Activated naive CD4-positive, alpha-beta T cell treated with anti-CD3 and anti-CD28 coated beads, Interleukin-2, amount 10 ng/mL, durations not matched to agents 7 days and 5 days (primary cell): Measurements from ENCODE around the gene AP5B1.

Experiments used
- CTCF ChIA-PET: fragments of 350-600 bp; sonication (Branson Sonifier 250); formaldehyde crosslinking; loops from one replicate; lab custom pipeline; 2021; ENCODE audit warnings: antibody characterized with exemption; lab: Charles Lee
- DNase-seq: peaks from one replicate; pipeline ENCODE4 v3.0.0-alpha.2; 2020
- H3K27ac Mint-ChIP-seq: one replicate; pipeline ENCODE4 v1.8.0; 2021; ENCODE audit warnings: mild to moderate bottlenecking, moderate library complexity, mixed read lengths
- H3K27me3 Mint-ChIP-seq: one replicate; pipeline ENCODE4 v1.8.0; 2021; ENCODE audit warnings: mild to moderate bottlenecking, mixed read lengths
- H3K36me3 Mint-ChIP-seq: one replicate; pipeline ENCODE4 v1.8.0; 2021; ENCODE audit warnings: mixed read lengths
- H3K4me1 Mint-ChIP-seq: one replicate; pipeline ENCODE4 v1.8.0; 2021; ENCODE audit warnings: mixed read lengths
- H3K4me3 Mint-ChIP-seq: one replicate; pipeline ENCODE4 v1.8.0; 2021; ENCODE audit warnings: mild to moderate bottlenecking, moderate library complexity, mixed read lengths
- H3K9me3 Mint-ChIP-seq: one replicate; pipeline ENCODE4 v1.8.0; 2021; ENCODE audit warnings: mixed read lengths

Gene AP5B1

DNA sequence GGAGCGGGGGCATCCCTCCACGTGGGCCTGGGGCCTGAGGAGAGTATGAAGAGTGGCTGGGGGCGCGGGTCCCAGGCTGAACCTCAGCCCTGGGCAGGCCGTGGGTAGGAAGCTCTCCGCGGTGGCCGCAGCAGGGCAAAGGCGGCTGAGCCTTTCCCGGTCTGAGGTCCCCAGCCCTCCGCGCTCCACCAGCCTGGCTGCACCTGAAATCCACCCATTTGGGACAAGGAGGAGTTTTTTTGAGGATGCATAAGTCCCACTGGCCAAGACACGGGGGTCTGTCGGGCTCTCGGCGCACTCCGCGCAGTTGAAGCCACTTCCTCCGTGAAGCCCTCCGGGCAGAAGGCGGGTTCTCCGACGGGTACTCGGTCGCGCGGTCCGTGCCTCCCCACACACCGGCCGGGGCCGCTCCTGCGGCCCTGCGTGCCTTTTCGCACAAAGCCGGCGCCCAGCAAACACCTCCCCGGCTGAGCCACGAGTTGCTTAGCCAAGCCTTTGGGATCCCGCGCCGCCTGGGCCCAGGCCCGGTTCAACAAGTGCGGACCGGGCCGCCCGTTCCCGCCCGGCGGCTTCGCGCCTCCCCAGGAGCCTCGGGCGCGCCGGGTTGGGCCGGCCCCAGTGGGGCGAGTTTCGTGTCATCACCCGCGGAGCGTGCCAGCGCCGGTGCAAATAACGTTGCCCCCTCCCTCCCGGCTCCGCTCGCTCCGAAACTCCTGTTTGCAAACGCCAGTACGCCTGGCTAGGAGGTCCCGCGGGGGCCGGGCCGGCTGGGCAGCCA, 5.4 kb upstream of the AP5B1 start:
- peak overlapping the region; percentile 27 for H3K4me3 Mint-ChIP-seq
- DNase-seq = no peak
- CTCF ChIA-PET = no interaction called here

DNA sequence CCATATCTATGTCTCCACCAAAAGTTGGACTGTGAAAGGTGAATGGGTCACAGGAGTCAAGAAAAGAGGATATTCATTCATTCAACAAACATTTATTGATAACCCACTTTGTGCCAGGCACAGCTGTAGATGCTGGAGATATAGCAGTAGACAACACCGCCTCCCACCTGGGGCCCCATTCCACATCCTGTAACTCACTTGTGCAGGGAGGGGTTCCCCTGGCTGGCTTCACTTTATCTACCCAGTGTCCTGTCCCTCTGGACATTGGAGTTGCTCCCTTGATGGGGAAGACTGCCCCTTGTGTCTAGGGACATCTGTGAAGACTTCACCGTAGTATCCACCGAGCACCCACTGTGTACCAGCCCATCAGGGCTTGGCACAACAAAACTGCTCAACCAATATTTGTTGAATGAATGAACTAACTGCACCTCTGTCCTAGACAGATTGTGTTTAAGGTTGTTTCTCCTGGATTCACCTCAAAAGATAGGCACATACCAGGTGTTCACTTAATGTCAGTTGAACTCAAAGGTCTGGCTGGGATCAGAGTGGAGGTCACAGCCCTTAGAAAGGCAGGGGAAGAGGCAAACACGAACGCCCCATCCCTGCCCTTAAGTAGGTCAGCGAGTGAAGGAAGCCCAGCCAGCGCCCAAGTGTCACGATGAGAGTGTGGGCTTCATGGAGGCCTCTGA, 4.7 kb upstream of the AP5B1 start:
- H3K9me3 Mint-ChIP-seq = no peaks in the 10 kb centered on the region
- H3K36me3 Mint-ChIP-seq = peaks cover 2% of the 10 kb centered on the region
- DNase-seq = peak; percentile 39
- H3K27ac Mint-ChIP-seq = no peak overlapping the region
- CTCF ChIA-PET = interaction anchor here (1.1 to 3.1 kb wide), 2 partner anchors 10 to 32 kb away, joined by 6 to 15 read pairs; no protein-coding TSS in a partner anchor
- H3K4me3 Mint-ChIP-seq = peak overlapping the region; percentile 27
- peaks cover 44% of the 10 kb centered on the region for H3K4me1 Mint-ChIP-seq
- H3K27me3 Mint-ChIP-seq = peaks cover 90% of the 10 kb centered on the region

More for the DNA sequence above, 5.4 kb upstream of the AP5B1 start:
- Mint-ChIP-seq H3K27ac (no peak overlapping the region), H3K9me3 (no peaks in the 10 kb centered on the region), H3K4me1 (peaks cover 51% of the 10 kb centered on the region), H3K36me3 (peaks cover 2% of the 10 kb centered on the region), H3K27me3 (peaks cover 97% of the 10 kb centered on the region)

DNA sequence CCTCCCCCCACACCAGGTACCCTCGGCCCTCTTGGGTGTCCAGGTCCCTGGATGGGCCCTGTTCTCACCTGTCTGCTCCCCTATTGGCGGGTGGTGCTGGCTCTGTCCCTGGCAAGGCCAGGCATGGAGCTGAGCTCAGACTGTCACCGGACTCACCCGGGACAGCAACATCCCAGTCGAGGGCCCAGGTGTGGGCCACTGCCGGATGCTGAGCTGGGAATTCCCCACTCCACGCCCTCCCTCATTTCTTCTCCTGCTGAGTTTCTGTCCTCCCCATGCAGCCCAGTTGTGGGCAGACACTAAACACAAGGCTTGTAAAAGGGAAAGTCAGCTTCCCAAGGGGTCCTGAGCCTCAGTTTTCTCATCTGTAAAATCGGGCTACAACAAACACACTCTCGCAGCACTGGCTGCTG, 2.0 kb upstream of the AP5B1 start:
- Mint-ChIP-seq H3K27me3 (peaks cover 63% of the 10 kb centered on the region), H3K36me3 (peaks cover 9% of the 10 kb centered on the region), H3K9me3 (no peaks in the 10 kb centered on the region), H3K4me3 (no peak overlapping the region), H3K4me1 (peaks cover 37% of the 10 kb centered on the region), H3K27ac (no peak overlapping the region)
- no peak for DNase-seq
- CTCF ChIA-PET = interaction anchor here (1.0 to 3.1 kb wide), 4 partner anchors 12 to 71 kb away, joined by 3 to 15 read pairs (median 4); partner anchors contain the start of gene KAT5

DNA sequence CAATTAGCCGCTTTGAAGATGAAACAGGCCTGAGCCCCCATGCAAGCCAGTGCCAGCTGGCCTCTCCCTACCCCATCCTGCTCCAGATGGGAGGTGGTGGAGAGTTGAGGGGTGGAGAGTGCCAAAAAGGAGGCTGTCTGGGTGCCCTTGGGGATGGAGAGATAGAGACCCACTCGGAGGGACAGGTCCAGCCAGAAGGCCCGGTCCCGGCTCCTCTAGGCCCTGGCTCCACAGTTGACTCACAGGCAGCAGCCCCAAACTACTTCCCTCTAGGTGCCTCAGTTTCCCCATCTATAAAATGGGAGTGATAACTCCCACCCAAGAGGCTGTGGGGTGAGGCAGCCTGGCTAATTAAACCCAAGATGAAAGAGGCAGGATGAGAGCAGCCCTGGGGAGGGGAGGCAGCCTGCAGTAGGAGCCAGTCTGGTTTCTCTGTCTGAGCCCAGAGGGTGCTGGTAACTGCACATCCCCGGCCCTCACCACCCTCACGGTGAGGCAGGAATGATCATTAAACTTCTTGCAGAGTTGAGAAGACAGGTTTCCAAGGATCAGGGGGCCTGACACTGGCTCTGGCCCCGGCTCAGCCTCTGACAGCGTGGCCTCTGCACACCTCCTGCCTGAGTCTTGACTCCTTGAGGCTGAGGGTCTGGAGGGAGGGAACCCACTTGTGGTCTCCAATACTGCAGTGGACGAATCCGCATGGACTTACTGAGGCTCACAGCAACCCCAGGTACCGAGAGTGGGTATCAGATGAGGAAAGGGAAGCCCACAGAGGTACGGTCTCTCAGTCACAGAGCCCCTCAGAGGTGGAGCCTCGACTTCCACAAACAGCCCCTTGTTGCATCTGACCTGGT, 1.4 kb upstream of the AP5B1 start:
- Mint-ChIP-seq H3K9me3 (no peaks in the 10 kb centered on the region), H3K4me3 (no peak overlapping the region), H3K36me3 (peaks cover 9% of the 10 kb centered on the region), H3K4me1 (peaks cover 35% of the 10 kb centered on the region), H3K27me3 (peaks cover 57% of the 10 kb centered on the region), H3K27ac (peak overlapping the region; percentile 42)
- DNase-seq = no peak
- CTCF ChIA-PET = interaction anchor here (1.4 to 9.6 kb wide), 6 partner anchors 9 to 71 kb away, joined by 4 to 128 read pairs (median 22); partner anchors contain the start of gene KAT5

DNA sequence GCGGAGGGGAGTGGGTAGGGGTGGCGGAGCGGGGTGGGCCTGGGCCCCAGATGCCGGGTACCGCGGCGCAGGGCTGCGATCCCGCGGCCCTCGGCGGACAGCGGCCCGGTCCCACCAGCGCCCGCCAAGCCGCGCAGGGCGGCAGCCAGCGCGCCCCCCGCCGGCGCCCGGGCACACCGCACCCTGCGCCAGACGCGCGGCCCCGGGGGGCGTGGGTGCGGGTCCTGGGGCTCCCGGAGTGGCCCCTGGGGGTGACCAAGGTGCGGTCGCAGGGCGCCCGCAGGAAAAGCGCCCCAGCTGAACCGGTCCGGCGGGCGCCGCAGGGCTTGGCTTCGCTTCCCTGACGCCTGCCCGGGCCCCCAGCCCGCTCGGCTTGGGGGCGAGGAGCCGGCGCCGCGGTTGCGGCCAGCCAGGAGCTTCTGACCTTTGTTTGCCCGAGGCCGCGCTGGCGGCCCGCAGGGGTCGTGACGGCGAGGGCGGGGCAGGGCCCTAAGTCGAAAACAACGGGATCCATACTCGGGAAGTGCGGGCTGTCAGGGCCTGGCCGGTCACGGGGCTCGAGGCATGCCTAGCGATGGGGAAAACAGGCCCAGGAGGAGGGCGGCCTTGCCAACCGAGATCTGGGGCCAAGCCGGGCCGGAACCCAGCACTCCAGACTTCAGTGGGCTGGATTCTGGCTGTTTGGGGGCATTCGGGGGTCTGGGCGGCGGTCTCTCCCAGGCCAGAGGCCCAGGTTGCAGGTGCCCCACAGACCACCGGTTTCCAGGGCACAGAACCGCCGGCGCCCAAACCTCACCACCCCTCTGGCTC, 581 bp upstream of the AP5B1 start:
- Mint-ChIP-seq H3K27ac (no peak overlapping the region), H3K4me3 (peak overlapping the region; percentile 41), H3K27me3 (peaks cover 49% of the 10 kb centered on the region), H3K36me3 (peaks cover 14% of the 10 kb centered on the region), H3K4me1 (peaks cover 32% of the 10 kb centered on the region), H3K9me3 (no peaks in the 10 kb centered on the region)
- no peak for DNase-seq
- CTCF ChIA-PET = interaction anchor here (1.2 to 9.6 kb wide), 9 partner anchors 10 to 109 kb away, joined by 3 to 128 read pairs (median 11); partner anchors contain the start of gene CCDC85B

DNA sequence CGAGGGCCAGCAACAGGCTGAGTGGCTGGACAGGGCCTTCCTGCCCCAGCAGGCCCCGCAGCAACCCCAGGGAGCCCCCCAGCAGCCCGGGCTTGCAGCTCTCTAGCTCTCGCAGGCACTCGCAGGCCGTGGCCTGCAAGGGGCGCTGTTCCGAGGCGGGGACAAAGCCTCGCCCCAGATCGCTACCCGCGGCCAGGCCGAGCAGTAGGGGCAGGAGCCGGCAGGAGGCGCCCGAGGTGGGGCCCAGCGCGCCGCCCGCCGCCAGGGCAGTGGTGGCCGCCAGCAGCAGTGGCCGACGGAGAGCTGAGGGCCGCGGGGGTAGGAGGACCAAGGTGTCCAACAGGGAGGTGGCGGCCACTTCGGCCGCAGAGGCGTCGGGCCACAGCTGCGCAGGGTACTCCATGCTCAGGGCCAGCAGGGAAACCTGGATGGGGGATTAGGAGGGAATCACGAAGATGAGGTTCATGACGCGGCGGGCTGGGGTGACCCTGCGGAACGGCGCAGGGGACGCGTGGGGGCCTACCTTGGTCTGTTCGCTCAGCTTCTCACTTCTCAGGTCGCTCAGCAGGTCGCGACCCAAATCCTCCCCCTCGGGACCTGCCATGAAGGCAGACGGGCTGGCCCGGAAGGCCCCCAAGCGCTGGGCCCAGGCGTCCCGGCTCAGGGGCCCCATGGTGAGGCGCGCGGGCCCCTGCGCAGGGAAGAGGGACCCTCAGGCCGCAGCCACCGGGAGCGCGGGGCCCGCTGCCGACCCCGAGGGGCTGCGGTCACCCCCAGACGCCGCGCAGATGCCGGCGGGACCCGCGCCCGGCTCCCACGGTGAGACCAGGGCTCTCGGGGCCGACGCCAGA, 632 bp downstream of the AP5B1 start:
- peaks cover 22% of the 10 kb centered on the region for H3K4me1 Mint-ChIP-seq
- peak overlapping the region; percentile 89 for H3K4me3 Mint-ChIP-seq
- H3K27me3 Mint-ChIP-seq = peaks cover 36% of the 10 kb centered on the region
- CTCF ChIA-PET = interaction anchor here (0.5 to 9.6 kb wide), 39 partner anchors 9 to 384 kb away, joined by 3 to 128 read pairs (median 5); partner anchors contain the start of genes CCDC85B, FIBP, KAT5 and RELA
- DNase-seq = peak; percentile 90
- no peaks in the 10 kb centered on the region for H3K9me3 Mint-ChIP-seq
- peak overlapping the region; percentile 85 for H3K27ac Mint-ChIP-seq
- H3K36me3 Mint-ChIP-seq = peaks cover 13% of the 10 kb centered on the region

DNA sequence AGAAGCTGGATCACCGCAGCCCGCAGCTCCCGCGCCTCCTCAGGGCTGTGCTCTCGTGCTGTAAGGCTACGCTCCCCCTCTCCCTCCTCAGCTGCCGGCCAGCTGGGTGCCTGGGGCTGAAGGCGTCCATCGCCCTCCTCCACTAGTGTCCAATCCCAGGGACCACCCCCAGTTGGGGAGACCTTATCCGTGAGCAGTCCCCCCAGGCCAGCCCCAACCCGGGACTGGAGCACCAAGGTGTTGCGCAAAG, 1.2 kb downstream of the AP5B1 start:
- DNase-seq = no peak
- Mint-ChIP-seq H3K27ac (no peak overlapping the region), H3K4me3 (peak overlapping the region; percentile 89), H3K36me3 (peaks cover 13% of the 10 kb centered on the region), H3K4me1 (peaks cover 18% of the 10 kb centered on the region), H3K27me3 (peaks cover 31% of the 10 kb centered on the region), H3K9me3 (no peaks in the 10 kb centered on the region)
- CTCF ChIA-PET = interaction anchor here (0.5 to 9.6 kb wide), 37 partner anchors 9 to 384 kb away, joined by 3 to 128 read pairs (median 5); partner anchors contain the start of genes CCDC85B, FIBP, KAT5 and RELA

DNA sequence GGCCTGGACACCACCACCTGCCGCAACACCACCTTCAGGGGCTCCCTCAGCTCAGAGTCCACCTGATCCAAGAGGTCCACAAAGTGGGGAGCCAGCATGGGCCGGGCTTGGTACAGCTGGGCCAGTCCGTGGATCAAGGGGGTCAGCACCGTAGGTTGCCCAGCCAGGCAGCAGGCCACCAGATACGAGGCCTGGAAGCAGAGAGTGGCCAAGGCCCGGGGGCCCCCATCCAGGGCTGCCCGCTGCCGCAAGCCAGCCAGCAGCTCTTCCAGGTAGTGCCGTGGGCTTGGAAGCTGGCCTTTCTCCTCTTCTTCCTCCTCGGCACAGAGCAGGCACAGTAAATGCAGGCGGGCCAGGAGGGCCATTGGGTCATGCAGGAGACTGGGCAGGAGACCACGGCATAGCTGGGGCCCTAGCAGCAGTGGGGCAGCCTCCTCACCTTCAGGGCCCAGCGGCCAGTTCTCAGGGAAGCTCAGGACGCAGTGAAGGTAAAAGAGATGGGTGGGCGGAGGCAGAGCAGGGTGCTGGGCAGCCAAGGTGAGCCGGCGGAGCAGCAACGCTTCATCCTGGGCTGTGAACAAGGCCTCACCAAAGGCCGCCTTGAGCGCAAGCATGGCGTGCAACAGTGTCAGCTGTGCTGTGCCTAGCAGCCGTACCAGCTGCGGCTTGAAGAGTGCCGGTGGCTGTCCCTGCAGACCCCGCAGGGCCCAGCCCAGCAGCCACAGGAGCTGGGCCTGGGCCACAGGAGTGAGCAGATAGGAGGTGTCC, 1.7 kb downstream of the AP5B1 start:
- peaks cover 26% of the 10 kb centered on the region for H3K27me3 Mint-ChIP-seq
- no peak for DNase-seq
- peaks cover 14% of the 10 kb centered on the region for H3K4me1 Mint-ChIP-seq
- peak overlapping the region; percentile 11 for H3K27ac Mint-ChIP-seq
- peaks cover 13% of the 10 kb centered on the region for H3K36me3 Mint-ChIP-seq
- no peaks in the 10 kb centered on the region for H3K9me3 Mint-ChIP-seq
- peak overlapping the region; percentile 89 for H3K4me3 Mint-ChIP-seq
- CTCF ChIA-PET = interaction anchor here (0.5 to 9.6 kb wide), 37 partner anchors 8 to 385 kb away, joined by 3 to 128 read pairs (median 5); partner anchors contain the start of genes CCDC85B, FIBP, KAT5 and RELA

DNA sequence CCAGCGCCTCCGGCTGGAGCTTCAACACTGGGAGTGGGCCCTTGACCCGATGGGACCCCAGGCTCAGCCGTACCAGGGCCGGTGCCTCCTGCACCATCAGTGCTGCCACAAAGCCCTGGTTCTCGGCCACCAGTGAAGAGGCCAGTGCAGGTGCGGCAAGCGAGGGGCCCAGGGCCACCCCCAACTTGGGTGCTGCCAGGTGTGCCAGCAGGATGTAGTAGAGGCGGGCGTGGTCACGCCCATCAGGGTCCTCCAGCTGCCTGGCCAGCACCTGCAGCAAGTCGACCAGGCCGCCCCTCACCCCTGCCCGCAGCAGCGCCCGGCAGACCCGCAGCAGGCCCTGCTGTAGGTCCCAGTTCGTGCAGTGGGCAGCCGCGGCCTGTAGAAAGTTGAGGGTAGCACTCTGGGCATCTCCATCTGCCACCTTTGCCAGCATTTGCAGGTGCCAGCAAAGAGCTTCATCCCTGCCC, 2.3 kb downstream of the AP5B1 start:
- Mint-ChIP-seq H3K27ac (no peak overlapping the region), H3K9me3 (no peaks in the 10 kb centered on the region), H3K4me1 (peaks cover 12% of the 10 kb centered on the region), H3K27me3 (peaks cover 20% of the 10 kb centered on the region), H3K36me3 (peaks cover 13% of the 10 kb centered on the region), H3K4me3 (peak overlapping the region; percentile 67)
- CTCF ChIA-PET = interaction anchor here (1.7 to 9.6 kb wide), 12 partner anchors 8 to 244 kb away, joined by 5 to 128 read pairs (median 15); partner anchors contain the start of genes KAT5 and SNX32
- no peak for DNase-seq

DNA sequence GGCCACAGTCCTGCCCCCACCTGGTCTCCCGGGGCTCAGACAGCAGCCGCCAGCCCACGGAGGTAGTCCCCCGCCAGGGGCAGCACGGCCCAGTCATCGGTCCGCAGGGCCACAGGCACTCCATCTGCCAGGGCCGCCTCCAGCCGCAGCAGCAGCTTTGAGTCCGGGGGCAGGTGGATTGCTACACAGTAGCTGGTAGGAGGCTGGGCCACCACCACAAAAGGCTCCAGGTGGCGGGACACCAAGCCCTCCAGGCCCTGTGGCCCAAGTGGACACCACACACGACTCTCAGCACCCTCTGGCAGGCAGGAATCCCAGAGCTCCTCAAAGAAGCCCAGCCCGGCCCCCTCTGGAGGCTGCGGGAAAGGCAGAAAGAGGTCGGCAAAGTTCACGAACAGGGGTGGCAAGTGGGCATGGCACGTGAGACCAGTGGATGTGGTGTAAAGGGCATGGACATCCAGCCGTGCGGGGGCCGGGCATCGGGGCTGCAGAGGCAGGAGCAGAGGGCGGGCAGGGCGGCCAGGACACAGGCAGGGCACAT, 2.9 kb downstream of the AP5B1 start:
- peaks cover 14% of the 10 kb centered on the region for H3K27me3 Mint-ChIP-seq
- H3K4me1 Mint-ChIP-seq = peaks cover 8% of the 10 kb centered on the region
- no peak for DNase-seq
- no peaks in the 10 kb centered on the region for H3K9me3 Mint-ChIP-seq
- H3K36me3 Mint-ChIP-seq = peaks cover 13% of the 10 kb centered on the region
- no peak overlapping the region for H3K27ac Mint-ChIP-seq
- no peak overlapping the region for H3K4me3 Mint-ChIP-seq
- CTCF ChIA-PET = interaction anchor here (1.2 to 9.6 kb wide), 4 partner anchors 12 to 245 kb away, joined by 3 to 128 read pairs (median 21); partner anchors contain the start of gene KAT5

DNA sequence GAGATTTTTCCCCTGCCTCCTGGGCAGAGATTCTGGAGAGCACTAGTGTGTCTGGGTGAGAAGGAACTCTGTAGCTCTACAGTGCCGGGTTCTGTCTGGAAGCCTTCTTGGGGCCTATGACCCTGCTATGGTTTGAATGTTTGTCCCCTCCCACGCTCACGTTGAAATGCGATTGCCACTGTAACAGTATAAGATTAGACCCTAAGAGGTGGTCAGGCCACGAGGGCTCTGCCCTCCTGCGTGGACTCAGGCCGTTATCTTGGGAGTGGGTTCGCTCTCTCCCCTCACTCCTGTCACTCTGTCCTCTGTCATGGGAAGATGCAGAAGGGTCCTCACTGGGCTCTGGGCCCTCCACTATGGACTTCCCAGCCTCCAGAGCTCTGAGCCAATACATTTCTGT, 3.5 kb downstream of the AP5B1 start:
- no peak for DNase-seq
- no peak overlapping the region for H3K4me3 Mint-ChIP-seq
- CTCF ChIA-PET = interaction anchor here (1.0 to 9.6 kb wide), 5 partner anchors 41 to 245 kb away, joined by 3 to 128 read pairs (median 3); partner anchors contain the start of gene KAT5
- peaks cover 13% of the 10 kb centered on the region for H3K36me3 Mint-ChIP-seq
- H3K27ac Mint-ChIP-seq = no peak overlapping the region
- no peaks in the 10 kb centered on the region for H3K9me3 Mint-ChIP-seq
- H3K27me3 Mint-ChIP-seq = peaks cover 7% of the 10 kb centered on the region
- peaks cover 6% of the 10 kb centered on the region for H3K4me1 Mint-ChIP-seq
